HCT116 (cell line): ENCODE results near the gene CDC42BPA. TPM values are rescaled to one million over a fixed set of nuclear protein-coding genes. Genes with fewer than 3 reads are reported as not detected.

Source experiments
- ATAC-seq: fragments of 200-7000 bp; cut with Tn5 transposase; 2 replicates; pipeline ENCODE4 v1.9.1; 2020; ENCODE audit warnings: mild to moderate bottlenecking, moderate library complexity
- BruUV-seq: library from RNA; stranded (reverse); fragments of 400-500 nt; replicated peaks from 2 replicates; lab custom pipeline; 2021; lab: Mats Ljungman, UMichigan
- CTCF ChIA-PET: fragments of 300-600 bp; sonication (Branson Sonifier 250); formaldehyde crosslinking; loops from one replicate; lab custom pipeline; 2021; ENCODE audit warnings: antibody characterized with exemption; lab: Charles Lee
- POLR2A ChIA-PET: fragments of 300-600, 350-600 bp; sonication (Branson Sonifier 250); formaldehyde crosslinking; loops from one replicate; lab custom pipeline; 2021; ENCODE audit warnings: antibody characterized with exemption; lab: Charles Lee
- RAD21 ChIA-PET, 2 experiments: fragments of 300-600 bp; sonication (Branson Sonifier 250); formaldehyde crosslinking; loops; one replicate each; lab custom pipeline; 2023; ENCODE audit warnings: low total read pairs in 2 of 2; ENCODE audit not compliant: uncharacterized antibody in 2 of 2, unreplicated experiment in 2 of 2, low non-redundant PET in 1 of 2; lab: Charles Lee
- DNase-seq: peaks from one replicate; pipeline ENCODE4 v3.0.0-alpha.2; 2010; ENCODE audit warnings: low read depth, low spot score
- H2AFZ ChIP-seq: fragments of 200-600 bp; shearing (Covaris generic), sonication (generic); 2 replicates; pipeline ENCODE4 v1.6.1; 2017; ENCODE audit warnings: low read depth, mixed run types, mixed read lengths, antibody characterized with exemption, low read length; ENCODE audit not compliant: poor library complexity, severe bottlenecking
- H3K27ac ChIP-seq: 2 replicates; pipeline ENCODE4 v1.5.1; 2012; ENCODE audit warnings: low read depth, low read length
- H3K27me3 ChIP-seq: fragments of 200-600 bp; sonication (generic); 2 replicates; pipeline ENCODE4 v1.6.1; 2016; ENCODE audit warnings: mixed run types, low read length, mixed read lengths; ENCODE audit not compliant: insufficient read depth
- H3K36me3 ChIP-seq, 2 experiments: fragments of 200-500 bp in 1 of 2; fragments of 200-600 bp in 1 of 2; sonication (Bioruptor generic) in 1 of 2; sonication (generic) in 1 of 2; 2 replicates each; pipeline versions ENCODE4 v1.5.1 to v1.6.1; 2014 to 2016; ENCODE audit warnings: low read length in 2 of 2, inconsistent platforms in 1 of 2, mixed read lengths in 1 of 2, mixed run types in 1 of 2; ENCODE audit not compliant: insufficient read depth in 2 of 2, control insufficient read depth in 1 of 2
- H3K4me1 ChIP-seq, 2 experiments: fragments of 200-600 bp in 1 of 2; sonication (generic) in 1 of 2; 2 replicates each; pipeline versions ENCODE4 v1.5.1 to v1.6.1; 2012 to 2017; ENCODE audit warnings: low read length in 2 of 2, inconsistent platforms in 1 of 2, mild to moderate bottlenecking in 1 of 2, mixed read lengths in 1 of 2, mixed run types in 1 of 2, moderate library complexity in 1 of 2; ENCODE audit not compliant: insufficient read depth in 2 of 2, control insufficient read depth in 1 of 2
- H3K4me2 ChIP-seq: fragments of 200-600 bp; sonication (generic); 2 replicates; pipeline ENCODE4 v1.6.1; 2017; ENCODE audit warnings: mixed run types, low read length, mixed read lengths
- H3K4me3 ChIP-seq, 2 experiments: fragments of 200-600 bp in 1 of 2; sonication (generic) in 1 of 2; replicated peaks in 1 of 2; 2 replicates each; pipeline ENCODE4 v1.5.1; 2011 to 2016; ENCODE audit warnings: low read length in 2 of 2, control low read depth in 1 of 2, low read depth in 1 of 2, mild to moderate bottlenecking in 1 of 2, mixed read lengths in 1 of 2, mixed run types in 1 of 2
- H3K79me2 ChIP-seq: fragments of 200-600 bp; sonication (generic); 2 replicates; pipeline ENCODE4 v1.6.1; 2017; ENCODE audit warnings: mild to moderate bottlenecking, mixed run types, low read length, moderate library complexity, mixed read lengths; ENCODE audit not compliant: insufficient read depth
- H3K9ac ChIP-seq: fragments of 200-600 bp; sonication (generic); 2 replicates; pipeline ENCODE4 v1.6.1; 2016; ENCODE audit warnings: low read length, mixed read lengths
- H3K9me2 ChIP-seq: fragments of 200-600 bp; sonication (generic), shearing (Covaris generic); 2 replicates; pipeline ENCODE4 v1.6.1; 2017; ENCODE audit warnings: mixed run types, mild to moderate bottlenecking, moderate library complexity; ENCODE audit not compliant: insufficient read depth
- H3K9me3 ChIP-seq, 2 experiments: fragments of 200-500 bp in 1 of 2; fragments of 200-600 bp in 1 of 2; sonication (Bioruptor generic) in 1 of 2; sonication (generic) in 1 of 2; 2 replicates each; pipeline ENCODE4 v1.6.1; 2014 to 2017; ENCODE audit warnings: low read length in 2 of 2, mixed read lengths in 2 of 2, inconsistent platforms in 1 of 2, low read depth in 1 of 2, mild to moderate bottlenecking in 1 of 2, mixed run types in 1 of 2, moderate library complexity in 1 of 2; ENCODE audit not compliant: control insufficient read depth in 1 of 2, insufficient read depth in 1 of 2
- H4K20me1 ChIP-seq: fragments of 200-600 bp; sonication (generic), shearing (Covaris generic); 2 replicates; pipeline ENCODE4 v1.6.1; 2017; ENCODE audit warnings: mixed run types, mild to moderate bottlenecking, moderate library complexity; ENCODE audit not compliant: insufficient read depth
- ELF1 ChIP-seq: IDR thresholded peaks from 2 replicates; pipeline ENCODE4 v1.6.1; 2012; ENCODE audit warnings: low read depth, borderline replicate concordance
- EZH2 ChIP-seq: fragments of 200-600 bp; sonication (generic); IDR thresholded peaks from 2 replicates; pipeline ENCODE4 v1.6.1; 2017; ENCODE audit warnings: antibody characterized with exemption, mixed run types
- EZH2phosphoT487 ChIP-seq: fragments of 200-600 bp; IDR thresholded peaks from 2 replicates; pipeline ENCODE4 v1.6.1; 2018; ENCODE audit warnings: antibody characterized with exemption, borderline replicate concordance
- FOSL1 ChIP-seq: IDR thresholded peaks from 2 replicates; pipeline ENCODE4 v1.6.1; 2012; ENCODE audit warnings: low read depth
- MAX ChIP-seq: IDR thresholded peaks from 2 replicates; pipeline ENCODE4 v1.6.1; 2012
- POLR2AphosphoS5 ChIP-seq: IDR thresholded peaks from 2 replicates; pipeline ENCODE4 v1.6.1; 2011; ENCODE audit warnings: mild to moderate bottlenecking, low read depth, low read length, moderate library complexity
- SIN3A ChIP-seq: IDR thresholded peaks from 2 replicates; pipeline ENCODE4 v1.6.1; 2012; ENCODE audit warnings: low read depth
- SP1 ChIP-seq: IDR thresholded peaks from 2 replicates; pipeline ENCODE4 v1.6.1; 2012; ENCODE audit warnings: low read depth
- SRF ChIP-seq: IDR thresholded peaks from 2 replicates; pipeline ENCODE4 v1.6.1; 2012; ENCODE audit warnings: low read depth
- ZFX ChIP-seq: fragments of 450-650 bp; IDR thresholded peaks from 2 replicates; pipeline ENCODE4 v1.6.1; 2017
- ZNF274 ChIP-seq: fragments of 200-500 bp; sonication (Bioruptor generic); IDR thresholded peaks from 2 replicates; pipeline ENCODE4 v1.6.1; 2014; ENCODE audit warnings: mild to moderate bottlenecking, low read depth, low read length, inconsistent platforms
- intact Hi-C: fragments of 100-400 bp; cut with micrococcal nuclease; formaldehyde crosslinking; loops from 2 replicates; pipeline ENCODE4 v1.10.0; 2022
- total RNA-seq: library from RNA; stranded (reverse); gene quantifications from one replicate; pipeline ENCODE4 v1.2.1, GENCODE V29; 2021; ENCODE audit not compliant: unreplicated experiment
- TF ChIP-seq, protein P1 (sequence below), 3 experiments: fragments of 200-600 bp in 1 of 3; sonication (generic) in 1 of 3; IDR thresholded peaks in 2 of 3; conservative IDR thresholded peaks in 1 of 3; 2 replicates each; pipeline ENCODE4 v1.5.1; 2012 to 2017; ENCODE audit warnings: low read depth in 2 of 3, low read length in 2 of 3, antibody characterized with exemption in 1 of 3, borderline replicate concordance in 1 of 3, control low read depth in 1 of 3, mild to moderate bottlenecking in 1 of 3, mixed read lengths in 1 of 3, mixed run types in 1 of 3, moderate library complexity in 1 of 3; ENCODE audit not compliant: insufficient read depth in 1 of 3

CDC42BPA gene
- total RNA-seq, 1 experiment from 2014 or later: 44.0 TPM

DNA sequence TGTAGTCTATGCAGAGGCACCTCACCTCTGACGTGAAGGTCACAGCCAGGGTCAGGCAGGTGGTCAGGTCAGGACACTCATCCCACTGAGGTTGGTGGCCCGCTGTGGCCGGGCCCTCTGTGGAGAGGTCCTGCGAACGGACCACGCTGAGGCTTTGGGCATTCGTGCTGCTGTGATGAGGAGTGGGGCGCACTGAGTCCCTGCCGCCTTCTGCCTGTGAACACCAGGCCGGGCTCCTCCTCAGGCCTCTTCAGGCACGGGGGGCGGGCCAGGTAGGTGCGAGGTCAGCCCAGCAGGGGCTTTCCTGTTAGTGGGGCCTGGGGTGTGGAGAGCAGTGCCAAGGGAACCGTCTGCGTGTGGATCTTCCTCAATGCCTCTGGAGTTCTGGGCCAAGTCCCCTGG lies 339.2 kb downstream of the CDC42BPA start:
- TF ChIP-seq FOSL1 (no peak), SIN3A (no peak), SRF (no peak), ZFX (no peak), MAX (no peak), EZH2 (no peak), ZNF274 (no peak), EZH2phosphoT487 (no peak), POLR2AphosphoS5 (no peak), SP1 (no peak), ELF1 (no peak)
- TF ChIP-seq, protein P1, sequence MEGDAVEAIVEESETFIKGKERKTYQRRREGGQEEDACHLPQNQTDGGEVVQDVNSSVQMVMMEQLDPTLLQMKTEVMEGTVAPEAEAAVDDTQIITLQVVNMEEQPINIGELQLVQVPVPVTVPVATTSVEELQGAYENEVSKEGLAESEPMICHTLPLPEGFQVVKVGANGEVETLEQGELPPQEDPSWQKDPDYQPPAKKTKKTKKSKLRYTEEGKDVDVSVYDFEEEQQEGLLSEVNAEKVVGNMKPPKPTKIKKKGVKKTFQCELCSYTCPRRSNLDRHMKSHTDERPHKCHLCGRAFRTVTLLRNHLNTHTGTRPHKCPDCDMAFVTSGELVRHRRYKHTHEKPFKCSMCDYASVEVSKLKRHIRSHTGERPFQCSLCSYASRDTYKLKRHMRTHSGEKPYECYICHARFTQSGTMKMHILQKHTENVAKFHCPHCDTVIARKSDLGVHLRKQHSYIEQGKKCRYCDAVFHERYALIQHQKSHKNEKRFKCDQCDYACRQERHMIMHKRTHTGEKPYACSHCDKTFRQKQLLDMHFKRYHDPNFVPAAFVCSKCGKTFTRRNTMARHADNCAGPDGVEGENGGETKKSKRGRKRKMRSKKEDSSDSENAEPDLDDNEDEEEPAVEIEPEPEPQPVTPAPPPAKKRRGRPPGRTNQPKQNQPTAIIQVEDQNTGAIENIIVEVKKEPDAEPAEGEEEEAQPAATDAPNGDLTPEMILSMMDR (IDR thresholded peaks at IDR 0.05 in 2 of 3, conservative IDR thresholded peaks at IDR 0.05 in 1 of 3; ENCODE audit: borderline replicate concordance in 1 of 3, insufficient read depth in 1 of 3, low read depth in 2 of 3, low read length in 2 of 3): no peak
- TF ChIP-seq, all 23 proteins: peak for 0
- ChIA-PET RAD21 (no interaction called here), CTCF (no interaction called here), POLR2A (no interaction called here)
- no peak overlapping the region for H3K9ac ChIP-seq
- H3K36me3 ChIP-seq: no peaks in the 10 kb centered on the region
- H3K27me3 ChIP-seq: no peaks in the 10 kb centered on the region
- intact Hi-C loops: no loop called here
- H4K20me1 ChIP-seq: no peaks in the 10 kb centered on the region
- no TSS peak for BruUV-seq
- DNase-seq: no peak
- H3K79me2 ChIP-seq: no peaks in the 10 kb centered on the region
- H3K4me1 ChIP-seq: no peaks in the 10 kb centered on the region
- no peaks in the 10 kb centered on the region for H3K9me2 ChIP-seq
- H3K9me3 ChIP-seq: no peaks in the 10 kb centered on the region
- H3K4me3 ChIP-seq: no peak overlapping the region
- H3K27ac ChIP-seq: no peak overlapping the region
- ATAC-seq: no peak
- no peak overlapping the region for H3K4me2 ChIP-seq
- no peak overlapping the region for H2AFZ ChIP-seq
